C4-2B (cell line): Measurements from ENCODE around the gene EXOC6B.

Experiments
- ZFX ChIP-seq: fragments of 450-650 bp; IDR thresholded peaks from 2 replicates; pipeline ENCODE4 v1.6.1; 2017
- TF ChIP-seq, protein P1 (sequence below): fragments of 450-650 bp; conservative IDR thresholded peaks from 2 replicates; pipeline ENCODE4 v1.5.1; 2017; ENCODE audit warnings: mild to moderate bottlenecking

- TF ChIP-seq, protein P1, sequence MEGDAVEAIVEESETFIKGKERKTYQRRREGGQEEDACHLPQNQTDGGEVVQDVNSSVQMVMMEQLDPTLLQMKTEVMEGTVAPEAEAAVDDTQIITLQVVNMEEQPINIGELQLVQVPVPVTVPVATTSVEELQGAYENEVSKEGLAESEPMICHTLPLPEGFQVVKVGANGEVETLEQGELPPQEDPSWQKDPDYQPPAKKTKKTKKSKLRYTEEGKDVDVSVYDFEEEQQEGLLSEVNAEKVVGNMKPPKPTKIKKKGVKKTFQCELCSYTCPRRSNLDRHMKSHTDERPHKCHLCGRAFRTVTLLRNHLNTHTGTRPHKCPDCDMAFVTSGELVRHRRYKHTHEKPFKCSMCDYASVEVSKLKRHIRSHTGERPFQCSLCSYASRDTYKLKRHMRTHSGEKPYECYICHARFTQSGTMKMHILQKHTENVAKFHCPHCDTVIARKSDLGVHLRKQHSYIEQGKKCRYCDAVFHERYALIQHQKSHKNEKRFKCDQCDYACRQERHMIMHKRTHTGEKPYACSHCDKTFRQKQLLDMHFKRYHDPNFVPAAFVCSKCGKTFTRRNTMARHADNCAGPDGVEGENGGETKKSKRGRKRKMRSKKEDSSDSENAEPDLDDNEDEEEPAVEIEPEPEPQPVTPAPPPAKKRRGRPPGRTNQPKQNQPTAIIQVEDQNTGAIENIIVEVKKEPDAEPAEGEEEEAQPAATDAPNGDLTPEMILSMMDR: no peak
- TF ChIP-seq ZFX: no peak
These were observed 550.7 kb downstream of the EXOC6B start for GRCh38 chr2:72275084-72275483.
